Spleen (tissue), 7 donors: ENCODE data around the gene TMEM209.
"Not testable (repeated sequence)": the region's sequence is repeated elsewhere in the genome, so short reads cannot be mapped to it uniquely, and the experiment has no call there.

ENCODE experiments used
- CTCF ChIP-seq, 11 experiments: fragments of 200-600 bp in 7 of 11; fragments of 450-650 bp in 4 of 11; sonication (generic) in 4 of 11; IDR thresholded peaks in 8 of 11; conservative IDR thresholded peaks in 3 of 11; 1 replicate in 7 of 11; 2 replicates in 4 of 11; pipeline versions ENCODE4 v1.4.0 to v1.8.0; 2016 to 2021; ENCODE audit warnings: antibody characterized with exemption in 11 of 11, inconsistent platforms in 4 of 11, mild to moderate bottlenecking in 1 of 11
- POLR2A ChIP-seq, 3 donors: fragments of 450-650 bp; IDR thresholded peaks; one replicate each; pipeline ENCODE4 v1.5.1; 2017; ENCODE audit warnings: antibody characterized with exemption in 3 of 3, mild to moderate bottlenecking in 1 of 3
- POLR2AphosphoS5 ChIP-seq, 3 donors: sonication (generic); formaldehyde crosslinking; IDR thresholded peaks; one replicate each; pipeline ENCODE4 v1.5.1; 2017; ENCODE audit warnings: antibody characterized with exemption in 3 of 3
- donor health status: DM: no; HTN: no; CAD: no; lungs with moderate emphysema.
- donor health status: DM: no; HTN: no; CAD: no.
- donor health status: DM: no; HTN: no; CAD: no.

- not testable (repeated sequence) for TF ChIP-seq CTCF (IDR thresholded peaks at IDR 0.05 in 8 of 11, conservative IDR thresholded peaks at IDR 0.05 in 3 of 11); POLR2A (IDR thresholded peaks at IDR 0.05); POLR2AphosphoS5 (IDR thresholded peaks at IDR 0.05)
Observed at GRCh38 chr7:130236361-130236760, 31.2 kb upstream of the TMEM209 start.
